Smooth muscle cell of the brain vasculature (primary cell): ENCODE measurements around the gene CASZ1.

Source experiments
- DNase-seq: peaks from one replicate; pipeline ENCODE4 v3.0.0-alpha.2; 2012; ENCODE audit warnings: low read depth, low spot score

The CASZ1 gene

GRCh38 chr1:10602936-10603335 is 193.5 kb downstream of the CASZ1 start:
- DNase-seq: no peak

- DNase-seq: no peak
Measured at GRCh38 chr1:10601342-10602070, 194.9 kb downstream of the CASZ1 start.

GRCh38 chr1:10599194-10599861 is 197.1 kb downstream of the CASZ1 start:
- no peak for DNase-seq

- no peak for DNase-seq
Measured at GRCh38 chr1:10598389-10598702, 198.1 kb downstream of the CASZ1 start.

GRCh38 chr1:10597492-10598388 is 198.7 kb downstream of the CASZ1 start:
- no peak for DNase-seq

- no peak for DNase-seq
Measured at GRCh38 chr1:10596780-10597179, 199.7 kb downstream of the CASZ1 start.

- DNase-seq: no peak
Measured at GRCh38 chr1:10594595-10595223, 201.7 kb downstream of the CASZ1 start.

- no peak for DNase-seq
Measured at GRCh38 chr1:10593750-10594149, 202.7 kb downstream of the CASZ1 start.

- DNase-seq: no peak
Measured at GRCh38 chr1:10592373-10592772, 204.1 kb downstream of the CASZ1 start.

GRCh38 chr1:10591010-10591409 is 205.4 kb downstream of the CASZ1 start:
- DNase-seq: no peak

- no peak for DNase-seq
Measured at GRCh38 chr1:10589074-10589473, 207.4 kb downstream of the CASZ1 start.

GRCh38 chr1:10588640-10589039 is 207.8 kb downstream of the CASZ1 start:
- no peak for DNase-seq
